Measurements from ENCODE around the gene SMC6. TPM values are rescaled to one million over a fixed set of nuclear protein-coding genes. Genes with fewer than 3 reads are reported as not detected.

Gene SMC6, protein sequence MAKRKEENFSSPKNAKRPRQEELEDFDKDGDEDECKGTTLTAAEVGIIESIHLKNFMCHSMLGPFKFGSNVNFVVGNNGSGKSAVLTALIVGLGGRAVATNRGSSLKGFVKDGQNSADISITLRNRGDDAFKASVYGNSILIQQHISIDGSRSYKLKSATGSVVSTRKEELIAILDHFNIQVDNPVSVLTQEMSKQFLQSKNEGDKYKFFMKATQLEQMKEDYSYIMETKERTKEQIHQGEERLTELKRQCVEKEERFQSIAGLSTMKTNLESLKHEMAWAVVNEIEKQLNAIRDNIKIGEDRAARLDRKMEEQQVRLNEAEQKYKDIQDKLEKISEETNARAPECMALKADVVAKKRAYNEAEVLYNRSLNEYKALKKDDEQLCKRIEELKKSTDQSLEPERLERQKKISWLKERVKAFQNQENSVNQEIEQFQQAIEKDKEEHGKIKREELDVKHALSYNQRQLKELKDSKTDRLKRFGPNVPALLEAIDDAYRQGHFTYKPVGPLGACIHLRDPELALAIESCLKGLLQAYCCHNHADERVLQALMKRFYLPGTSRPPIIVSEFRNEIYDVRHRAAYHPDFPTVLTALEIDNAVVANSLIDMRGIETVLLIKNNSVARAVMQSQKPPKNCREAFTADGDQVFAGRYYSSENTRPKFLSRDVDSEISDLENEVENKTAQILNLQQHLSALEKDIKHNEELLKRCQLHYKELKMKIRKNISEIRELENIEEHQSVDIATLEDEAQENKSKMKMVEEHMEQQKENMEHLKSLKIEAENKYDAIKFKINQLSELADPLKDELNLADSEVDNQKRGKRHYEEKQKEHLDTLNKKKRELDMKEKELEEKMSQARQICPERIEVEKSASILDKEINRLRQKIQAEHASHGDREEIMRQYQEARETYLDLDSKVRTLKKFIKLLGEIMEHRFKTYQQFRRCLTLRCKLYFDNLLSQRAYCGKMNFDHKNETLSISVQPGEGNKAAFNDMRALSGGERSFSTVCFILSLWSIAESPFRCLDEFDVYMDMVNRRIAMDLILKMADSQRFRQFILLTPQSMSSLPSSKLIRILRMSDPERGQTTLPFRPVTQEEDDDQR
- total RNA-seq (2014; rRNA removed; shearing (Covaris generic); ENCODE audit: low replicate concordance) = 28.1 and 44.2 TPM in 2 replicates

- peak within 1 kb of the TSS; percentile 92 for H3K4me2 ChIP-seq (ENCODE audit: low read depth, low read length, poor library complexity, severe bottlenecking)
- no peaks in the 10 kb centered on the region for H3K9me2 ChIP-seq (replicated peaks; ENCODE audit: insufficient read depth, low read length)
- H3K4me1 ChIP-seq (ENCODE audit: low read length) = peaks cover 69% of the 10 kb centered on the region
- no peaks in the 10 kb centered on the region for H3K9me3 ChIP-seq (ENCODE audit: low read length)
- peak within 1 kb of the TSS; percentile 95 for H3K4me3 ChIP-seq (ENCODE audit: low read length)
- H3K9ac ChIP-seq (ENCODE audit: low read length) = peak within 1 kb of the TSS; percentile 95
- peaks cover 39% of the 10 kb centered on the region for H3K36me3 ChIP-seq (ENCODE audit: insufficient read depth, low read length)
- H3K27me3 ChIP-seq (ENCODE audit: low read length) = no peaks in the 10 kb centered on the region
- peaks cover 81% of the 10 kb centered on the region for H3K79me2 ChIP-seq (ENCODE audit: low read length)
- DNase-seq = peak; percentile 99
- H4K20me1 ChIP-seq (ENCODE audit: insufficient read depth, low read depth, low read length) = peaks cover 39% of the 10 kb centered on the region
- peak within 1 kb of the TSS; percentile 18; the same call in 1 of the 2 replicates for H2AFZ ChIP-seq (ENCODE audit: low read length)
- H3K27ac ChIP-seq (ENCODE audit: low read length) = peak within 1 kb of the TSS; percentile 95
Observed at GRCh38 chr2:17753803-17754663, at the start of gene SMC6, which contains the start of gene GEN1. Gene SMC6, minus strand, starts transcription at chr2:17753810. Its CDS starts 7,864 bp downstream, at chr2:17745946. Gene GEN1, plus strand, starts transcription at chr2:17754138. Its CDS starts 5,806 bp downstream, at chr2:17759944.

- peaks cover 57% of the 10 kb centered on the region for H3K4me1 ChIP-seq (ENCODE audit: low read length)
- H3K36me3 ChIP-seq (ENCODE audit: insufficient read depth, low read length) = no peaks in the 10 kb centered on the region
- H3K27ac ChIP-seq (ENCODE audit: low read length) = no peak overlapping the region
- no peak overlapping the region for H3K9ac ChIP-seq (ENCODE audit: low read length)
- no peak overlapping the region for H2AFZ ChIP-seq (ENCODE audit: low read length)
- H3K9me2 ChIP-seq (replicated peaks; ENCODE audit: insufficient read depth, low read length) = no peaks in the 10 kb centered on the region
- no peak overlapping the region for H3K4me3 ChIP-seq (ENCODE audit: low read length)
- H4K20me1 ChIP-seq (ENCODE audit: insufficient read depth, low read depth, low read length) = no peaks in the 10 kb centered on the region
- no peaks in the 10 kb centered on the region for H3K79me2 ChIP-seq (ENCODE audit: low read length)
- H3K4me2 ChIP-seq (ENCODE audit: low read depth, low read length, poor library complexity, severe bottlenecking) = no peak overlapping the region
- DNase-seq = no peak
- H3K27me3 ChIP-seq (ENCODE audit: low read length) = no peaks in the 10 kb centered on the region
- no peaks in the 10 kb centered on the region for H3K9me3 ChIP-seq (ENCODE audit: low read length)
Observed at GRCh38 chr2:17800693-17801458, 47.3 kb upstream of the SMC6 start.

GRCh38 chr2:17800219-17800618, 46.6 kb upstream of the SMC6 start:
- Histone ChIP-seq H2AFZ (ENCODE audit: low read length) (no peak overlapping the region), H3K4me1 (ENCODE audit: low read length) (peaks cover 55% of the 10 kb centered on the region), H4K20me1 (ENCODE audit: insufficient read depth, low read depth, low read length) (no peaks in the 10 kb centered on the region), H3K9ac (ENCODE audit: low read length) (no peak overlapping the region), H3K9me3 (ENCODE audit: low read length) (no peaks in the 10 kb centered on the region), H3K27me3 (ENCODE audit: low read length) (no peaks in the 10 kb centered on the region), H3K9me2 (replicated peaks; ENCODE audit: insufficient read depth, low read length) (no peaks in the 10 kb centered on the region), H3K79me2 (ENCODE audit: low read length) (no peaks in the 10 kb centered on the region), H3K4me3 (ENCODE audit: low read length) (no peak overlapping the region), H3K4me2 (ENCODE audit: low read depth, low read length, poor library complexity, severe bottlenecking) (no peak overlapping the region), H3K36me3 (ENCODE audit: insufficient read depth, low read length) (no peaks in the 10 kb centered on the region), H3K27ac (ENCODE audit: low read length) (no peak overlapping the region)
- DNase-seq = no peak

DNA sequence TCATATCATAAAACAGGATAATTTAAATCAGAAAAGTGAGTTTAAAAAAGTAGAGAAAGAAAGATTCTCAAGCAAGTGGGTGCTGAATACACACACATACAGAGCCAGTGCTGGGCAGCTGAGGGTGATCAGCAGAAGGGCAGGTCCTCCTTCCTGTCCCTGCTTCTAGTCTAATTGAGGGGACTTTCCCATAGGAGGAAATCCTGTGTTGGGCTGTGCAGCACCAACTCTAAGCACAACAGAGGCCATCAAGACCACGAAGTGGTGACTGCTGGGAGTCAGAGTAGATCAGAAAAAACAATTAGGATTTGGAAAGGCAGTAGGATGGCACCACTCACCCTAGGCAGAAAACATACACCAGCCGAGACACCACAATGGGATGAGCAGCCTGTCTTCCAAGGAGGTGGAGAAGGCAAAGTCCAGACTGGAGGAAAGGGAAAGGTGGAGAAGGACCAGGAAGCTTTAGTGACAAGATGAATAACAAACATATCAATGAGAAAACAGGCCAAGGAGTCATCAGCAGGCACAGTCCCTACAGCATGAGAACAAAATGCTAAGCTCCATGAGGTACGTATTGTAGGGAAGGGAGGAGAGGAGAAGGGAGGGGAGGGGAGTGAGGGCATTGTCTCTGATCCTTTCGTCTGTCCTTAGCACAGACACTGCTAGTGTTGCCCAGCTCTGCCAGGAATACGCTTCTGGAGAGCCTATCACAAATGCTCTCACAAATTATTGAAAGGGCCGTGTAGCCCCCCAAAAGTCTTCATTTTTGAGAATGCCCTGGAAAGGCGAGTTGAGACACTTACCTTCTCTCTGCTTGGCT, 45.9 kb upstream of the SMC6 start:
- no peak overlapping the region for H3K4me3 ChIP-seq (ENCODE audit: low read length)
- no peak overlapping the region for H2AFZ ChIP-seq (ENCODE audit: low read length)
- H3K27me3 ChIP-seq (ENCODE audit: low read length) = no peaks in the 10 kb centered on the region
- no peak overlapping the region for H3K9ac ChIP-seq (ENCODE audit: low read length)
- H3K4me2 ChIP-seq (ENCODE audit: low read depth, low read length, poor library complexity, severe bottlenecking) = no peak overlapping the region
- H3K4me1 ChIP-seq (ENCODE audit: low read length) = peaks cover 48% of the 10 kb centered on the region
- no peak for DNase-seq
- no peaks in the 10 kb centered on the region for H3K9me2 ChIP-seq (replicated peaks; ENCODE audit: insufficient read depth, low read length)
- no peak overlapping the region for H3K27ac ChIP-seq (ENCODE audit: low read length)
- no peaks in the 10 kb centered on the region for H4K20me1 ChIP-seq (ENCODE audit: insufficient read depth, low read depth, low read length)
- H3K36me3 ChIP-seq (ENCODE audit: insufficient read depth, low read length) = no peaks in the 10 kb centered on the region
- no peaks in the 10 kb centered on the region for H3K9me3 ChIP-seq (ENCODE audit: low read length)
- no peaks in the 10 kb centered on the region for H3K79me2 ChIP-seq (ENCODE audit: low read length)

DNA sequence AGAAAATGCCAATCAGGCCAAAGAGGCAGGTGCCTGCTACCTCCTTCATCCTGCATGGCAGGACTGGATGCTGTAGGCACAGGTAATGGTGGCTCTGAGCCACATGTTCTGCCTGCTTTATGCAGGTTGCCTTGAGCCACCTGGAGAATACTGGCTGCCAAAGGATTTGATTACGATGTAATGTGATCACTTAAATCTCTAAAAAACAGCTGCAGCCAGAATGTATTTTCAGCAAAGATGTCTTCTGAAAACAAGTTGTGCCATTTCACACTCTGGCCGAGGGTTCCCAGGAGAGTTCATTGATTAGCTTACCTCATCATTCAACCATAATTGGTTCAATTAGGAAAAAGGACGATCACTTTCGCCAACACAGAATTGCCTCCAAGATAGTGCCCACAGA, 44.7 kb upstream of the SMC6 start:
- H3K4me3 ChIP-seq (ENCODE audit: low read length) = no peak overlapping the region
- H3K4me1 ChIP-seq (ENCODE audit: low read length) = peaks cover 44% of the 10 kb centered on the region
- no peak overlapping the region for H3K27ac ChIP-seq (ENCODE audit: low read length)
- no peak overlapping the region for H3K4me2 ChIP-seq (ENCODE audit: low read depth, low read length, poor library complexity, severe bottlenecking)
- H3K36me3 ChIP-seq (ENCODE audit: insufficient read depth, low read length) = no peaks in the 10 kb centered on the region
- no peaks in the 10 kb centered on the region for H3K9me2 ChIP-seq (replicated peaks; ENCODE audit: insufficient read depth, low read length)
- no peak overlapping the region for H2AFZ ChIP-seq (ENCODE audit: low read length)
- H3K9ac ChIP-seq (ENCODE audit: low read length) = no peak overlapping the region
- H3K27me3 ChIP-seq (ENCODE audit: low read length) = no peaks in the 10 kb centered on the region
- DNase-seq = no peak
- H3K79me2 ChIP-seq (ENCODE audit: low read length) = no peaks in the 10 kb centered on the region
- no peaks in the 10 kb centered on the region for H3K9me3 ChIP-seq (ENCODE audit: low read length)
- no peaks in the 10 kb centered on the region for H4K20me1 ChIP-seq (ENCODE audit: insufficient read depth, low read depth, low read length)

- H3K4me3 ChIP-seq (ENCODE audit: low read length) = no peak overlapping the region
- no peak overlapping the region for H2AFZ ChIP-seq (ENCODE audit: low read length)
- no peaks in the 10 kb centered on the region for H3K79me2 ChIP-seq (ENCODE audit: low read length)
- no peaks in the 10 kb centered on the region for H4K20me1 ChIP-seq (ENCODE audit: insufficient read depth, low read depth, low read length)
- no peaks in the 10 kb centered on the region for H3K9me2 ChIP-seq (replicated peaks; ENCODE audit: insufficient read depth, low read length)
- no peaks in the 10 kb centered on the region for H3K27me3 ChIP-seq (ENCODE audit: low read length)
- no peak overlapping the region for H3K9ac ChIP-seq (ENCODE audit: low read length)
- no peak overlapping the region for H3K27ac ChIP-seq (ENCODE audit: low read length)
- H3K4me2 ChIP-seq (ENCODE audit: low read depth, low read length, poor library complexity, severe bottlenecking) = no peak overlapping the region
- H3K4me1 ChIP-seq (ENCODE audit: low read length) = peaks cover 43% of the 10 kb centered on the region
- H3K9me3 ChIP-seq (ENCODE audit: low read length) = no peaks in the 10 kb centered on the region
- no peaks in the 10 kb centered on the region for H3K36me3 ChIP-seq (ENCODE audit: insufficient read depth, low read length)
- no peak for DNase-seq
Observed at GRCh38 chr2:17795309-17795708, 41.7 kb upstream of the SMC6 start.
